PC-9 (cell line): Measurements from ENCODE around the gene GSK3B.

Experiments used
- EZH2 ChIP-seq: fragments of 200-600 bp; sonication (generic); IDR thresholded peaks from 2 replicates; pipeline ENCODE4 v1.8.0; 2017; ENCODE audit warnings: antibody characterized with exemption, low read depth
- TF ChIP-seq, protein P1 (sequence below): fragments of 200-600 bp; sonication (generic); conservative IDR thresholded peaks from 2 replicates; pipeline ENCODE4 v1.6.1; 2017; ENCODE audit warnings: mixed run types, antibody characterized with exemption, mild to moderate bottlenecking, moderate library complexity

DNA sequence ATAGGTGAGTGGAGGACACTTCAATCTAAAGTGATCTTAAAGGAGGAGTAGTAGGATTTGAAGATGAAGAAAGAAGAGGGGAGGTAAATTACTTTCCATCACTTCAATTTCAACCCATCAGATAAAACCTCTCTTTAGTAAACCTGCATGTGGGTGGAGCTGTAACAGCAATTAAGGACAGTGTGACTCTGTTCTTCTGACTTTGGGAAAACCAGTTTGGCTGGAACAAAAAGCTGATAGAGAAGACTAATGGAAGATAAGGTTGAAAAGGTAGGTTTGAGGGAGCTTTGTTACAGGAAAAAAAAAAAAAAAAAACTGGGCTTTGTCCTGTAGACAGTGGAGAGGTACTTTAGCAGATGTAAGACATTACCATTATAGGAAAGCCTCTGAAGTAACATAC is 4.5 kb upstream of the GSK3B start:
- TF ChIP-seq, protein P1, sequence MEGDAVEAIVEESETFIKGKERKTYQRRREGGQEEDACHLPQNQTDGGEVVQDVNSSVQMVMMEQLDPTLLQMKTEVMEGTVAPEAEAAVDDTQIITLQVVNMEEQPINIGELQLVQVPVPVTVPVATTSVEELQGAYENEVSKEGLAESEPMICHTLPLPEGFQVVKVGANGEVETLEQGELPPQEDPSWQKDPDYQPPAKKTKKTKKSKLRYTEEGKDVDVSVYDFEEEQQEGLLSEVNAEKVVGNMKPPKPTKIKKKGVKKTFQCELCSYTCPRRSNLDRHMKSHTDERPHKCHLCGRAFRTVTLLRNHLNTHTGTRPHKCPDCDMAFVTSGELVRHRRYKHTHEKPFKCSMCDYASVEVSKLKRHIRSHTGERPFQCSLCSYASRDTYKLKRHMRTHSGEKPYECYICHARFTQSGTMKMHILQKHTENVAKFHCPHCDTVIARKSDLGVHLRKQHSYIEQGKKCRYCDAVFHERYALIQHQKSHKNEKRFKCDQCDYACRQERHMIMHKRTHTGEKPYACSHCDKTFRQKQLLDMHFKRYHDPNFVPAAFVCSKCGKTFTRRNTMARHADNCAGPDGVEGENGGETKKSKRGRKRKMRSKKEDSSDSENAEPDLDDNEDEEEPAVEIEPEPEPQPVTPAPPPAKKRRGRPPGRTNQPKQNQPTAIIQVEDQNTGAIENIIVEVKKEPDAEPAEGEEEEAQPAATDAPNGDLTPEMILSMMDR, result no peak
- no peak for TF ChIP-seq EZH2
